ENCODE data around the gene KAZALD1. TPM values are rescaled to one million over a fixed set of nuclear protein-coding genes. Genes with fewer than 3 reads are reported as not detected.

The KAZALD1 gene
- total RNA-seq, 1 experiment from 2014 or later, result 24.9 TPM

- ChIA-PET POLR2A (ENCODE audit: unreplicated experiment) (no interaction called here), CTCF (no interaction called here)
- ATAC-seq (no peak), DNase-seq (no peak)
- no peaks in the 10 kb centered on the region for H3K27me3 ChIP-seq (ENCODE audit: low read length)
- H3K9ac ChIP-seq (ENCODE audit: low read length), result no peak overlapping the region
- H4K20me1 ChIP-seq (ENCODE audit: low read length), result no peaks in the 10 kb centered on the region
- H3F3A ChIP-seq (ENCODE audit: low read length, unreplicated experiment), result no peaks in the 10 kb centered on the region
- no peaks in the 10 kb centered on the region for H3K36me3 ChIP-seq (ENCODE audit: low read depth, low read length)
- intact Hi-C loops (cut with micrococcal nuclease), result no loop called here
- no TSS peak for BruUV-seq (replicated peaks)
- H3K9me2 ChIP-seq (replicated peaks; ENCODE audit: low read length), result no peaks in the 10 kb centered on the region
- no peak for TF ChIP-seq CTCF (conservative IDR thresholded peaks at IDR 0.05; ENCODE audit: low read depth, low read length)
- no peak for TF ChIP-seq EZH2 (IDR thresholded peaks at IDR 0.05; ENCODE audit: low read length, unreplicated experiment)
- no peak for TF ChIP-seq EZH2phosphoT487 (IDR thresholded peaks at IDR 0.05; ENCODE audit: borderline replicate concordance, low read length)
- peaks cover 5% of the 10 kb centered on the region; the same call in 1 of the 2 replicates for H3K4me1 ChIP-seq (ENCODE audit: insufficient read depth, low read length)
- H3K4me3 ChIP-seq (ENCODE audit: low read length), result no peak overlapping the region
- no peak overlapping the region for H3K27ac ChIP-seq (ENCODE audit: low read length)
- H3K4me2 ChIP-seq (ENCODE audit: low read length), result no peak overlapping the region
- no peak overlapping the region for H2AFZ ChIP-seq (ENCODE audit: low read length)
- H3K9me3 ChIP-seq (ENCODE audit: low read length), result no peaks in the 10 kb centered on the region
- no peaks in the 10 kb centered on the region for H3K79me2 ChIP-seq (ENCODE audit: low read length)
Observed at GRCh38 chr10:101099901-101100300, 38.1 kb downstream of the KAZALD1 start.

- no peak for ATAC-seq
- no peaks in the 10 kb centered on the region for H3K79me2 ChIP-seq (ENCODE audit: low read length)
- DNase-seq, result no peak
- H2AFZ ChIP-seq (ENCODE audit: low read length), result no peak overlapping the region
- intact Hi-C loops (cut with micrococcal nuclease), result no loop called here
- no peak overlapping the region for H3K9ac ChIP-seq (ENCODE audit: low read length)
- H3K9me2 ChIP-seq (replicated peaks; ENCODE audit: low read length), result no peaks in the 10 kb centered on the region
- TF ChIP-seq EZH2 (IDR thresholded peaks at IDR 0.05; ENCODE audit: low read length, unreplicated experiment) (no peak), EZH2phosphoT487 (IDR thresholded peaks at IDR 0.05; ENCODE audit: borderline replicate concordance, low read length) (no peak), CTCF (conservative IDR thresholded peaks at IDR 0.05; ENCODE audit: low read depth, low read length) (no peak)
- no peaks in the 10 kb centered on the region for H4K20me1 ChIP-seq (ENCODE audit: low read length)
- H3K27ac ChIP-seq (ENCODE audit: low read length), result no peak overlapping the region
- H3F3A ChIP-seq (ENCODE audit: low read length, unreplicated experiment), result no peaks in the 10 kb centered on the region
- H3K4me2 ChIP-seq (ENCODE audit: low read length), result no peak overlapping the region
- POLR2A ChIA-PET (ENCODE audit: unreplicated experiment), result no interaction called here
- no peak overlapping the region for H3K4me3 ChIP-seq (ENCODE audit: low read length)
- no peaks in the 10 kb centered on the region for H3K9me3 ChIP-seq (ENCODE audit: low read length)
- BruUV-seq (replicated peaks), result no TSS peak
- CTCF ChIA-PET, result no interaction called here
- no peaks in the 10 kb centered on the region for H3K36me3 ChIP-seq (ENCODE audit: low read depth, low read length)
- no peaks in the 10 kb centered on the region for H3K4me1 ChIP-seq (ENCODE audit: insufficient read depth, low read length)
- no peaks in the 10 kb centered on the region for H3K27me3 ChIP-seq (ENCODE audit: low read length)
Observed at GRCh38 chr10:101101372-101101881, 39.6 kb downstream of the KAZALD1 start.

GRCh38 chr10:101103430-101103829 is 41.6 kb downstream of the KAZALD1 start:
- no peak for TF ChIP-seq EZH2 (IDR thresholded peaks at IDR 0.05; ENCODE audit: low read length, unreplicated experiment)
- TF ChIP-seq CTCF (conservative IDR thresholded peaks at IDR 0.05; ENCODE audit: low read depth, low read length), result no peak
- no peak for TF ChIP-seq EZH2phosphoT487 (IDR thresholded peaks at IDR 0.05; ENCODE audit: borderline replicate concordance, low read length)
- no peaks in the 10 kb centered on the region for H3K27me3 ChIP-seq (ENCODE audit: low read length)
- H3K27ac ChIP-seq (ENCODE audit: low read length), result no peak overlapping the region
- H3K4me3 ChIP-seq (ENCODE audit: low read length), result no peak overlapping the region
- H3K4me1 ChIP-seq (ENCODE audit: insufficient read depth, low read length), result no peaks in the 10 kb centered on the region
- H4K20me1 ChIP-seq (ENCODE audit: low read length), result no peaks in the 10 kb centered on the region
- CTCF ChIA-PET, result interaction anchor here (0.7 kb wide), 1 partner anchor 9 kb away, joined by 3 read pairs; no protein-coding TSS in a partner anchor
- H3K9me2 ChIP-seq (replicated peaks; ENCODE audit: low read length), result no peaks in the 10 kb centered on the region
- H3K9ac ChIP-seq (ENCODE audit: low read length), result no peak overlapping the region
- BruUV-seq (replicated peaks), result no TSS peak
- H3K4me2 ChIP-seq (ENCODE audit: low read length), result no peak overlapping the region
- H3F3A ChIP-seq (ENCODE audit: low read length, unreplicated experiment), result no peaks in the 10 kb centered on the region
- ATAC-seq (no peak), DNase-seq (no peak)
- intact Hi-C loops (cut with micrococcal nuclease), result no loop called here
- H3K9me3 ChIP-seq (ENCODE audit: low read length), result no peaks in the 10 kb centered on the region
- H2AFZ ChIP-seq (ENCODE audit: low read length), result no peak overlapping the region
- POLR2A ChIA-PET (ENCODE audit: unreplicated experiment), result no interaction called here
- no peaks in the 10 kb centered on the region for H3K36me3 ChIP-seq (ENCODE audit: low read depth, low read length)
- H3K79me2 ChIP-seq (ENCODE audit: low read length), result no peaks in the 10 kb centered on the region
